HepG2 (cell line): ENCODE data around the gene ZBTB26. TPM values are rescaled to one million over a fixed set of nuclear protein-coding genes. Genes with fewer than 3 reads are reported as not detected.

ENCODE experiments used
- AHR ChIP-seq: IDR thresholded peaks from 2 replicates; pipeline ENCODE4 v1.6.1; 2018; ENCODE audit warnings: missing genetic modification reagents, missing compliant biosample characterization
- BCL3 ChIP-seq: sonication (generic); formaldehyde crosslinking; IDR thresholded peaks from 2 replicates; pipeline ENCODE4 v1.5.1; 2020; ENCODE audit warnings: mild to moderate bottlenecking, missing genetic modification reagents, moderate library complexity
- BCLAF1 ChIP-seq: fragments of 450-650 bp; IDR thresholded peaks from 2 replicates; pipeline ENCODE4 v1.6.1; 2017; ENCODE audit warnings: mild to moderate bottlenecking
- FOXK1 ChIP-seq: sonication (generic); formaldehyde crosslinking; IDR thresholded peaks from 2 replicates; pipeline ENCODE4 v1.4.0; 2020; ENCODE audit warnings: low read depth, missing genetic modification reagents, borderline replicate concordance
- FOXM1 ChIP-seq: sonication (generic); formaldehyde crosslinking; IDR thresholded peaks from 2 replicates; pipeline ENCODE4 v1.5.0; 2020; ENCODE audit warnings: missing genetic modification reagents
- GATAD1 ChIP-seq: IDR thresholded peaks from 2 replicates; pipeline ENCODE4 v1.6.1; 2016; ENCODE audit warnings: missing genetic modification reagents, missing compliant biosample characterization
- HOXA9 ChIP-seq: sonication (generic); formaldehyde crosslinking; IDR thresholded peaks from 2 replicates; pipeline ENCODE4 v1.8.1; 2022; ENCODE audit warnings: missing genetic modification reagents, mild to moderate bottlenecking, moderate library complexity, borderline replicate concordance
- IRF1 ChIP-seq: sonication (generic); formaldehyde crosslinking; IDR thresholded peaks from 2 replicates; pipeline ENCODE4 v1.4.0; 2020; ENCODE audit warnings: low read depth, mild to moderate bottlenecking, missing genetic modification reagents
- KLF11 ChIP-seq: IDR thresholded peaks from 2 replicates; pipeline ENCODE4 v1.6.1; 2016; ENCODE audit warnings: missing compliant biosample characterization
- MBNL3 ChIP-seq: fragments of 250-450 bp; sonication (Bioruptor Pico); conservative IDR thresholded peaks from 2 replicates; pipeline ENCODE4 v1.8.0; 2022; ENCODE audit warnings: mild to moderate bottlenecking, inconsistent platforms
- MNT ChIP-seq: fragments of 450-650 bp; IDR thresholded peaks from 2 replicates; pipeline ENCODE4 v1.6.1; 2016
- TBP ChIP-seq: sonication (generic); formaldehyde crosslinking; IDR thresholded peaks from 2 replicates; pipeline ENCODE4 v1.5.0; 2020; ENCODE audit warnings: missing genetic modification reagents
- TSC22D2 ChIP-seq: sonication (generic); formaldehyde crosslinking; IDR thresholded peaks from 2 replicates; pipeline ENCODE4 v1.5.1; 2020; ENCODE audit warnings: missing genetic modification reagents, mild to moderate bottlenecking, borderline replicate concordance
- ZBTB33 ChIP-seq: sonication (generic); formaldehyde crosslinking; IDR thresholded peaks from 2 replicates; pipeline ENCODE4 v1.4.0; 2020; ENCODE audit warnings: missing genetic modification reagents
- ZNF451 ChIP-seq: sonication (generic); formaldehyde crosslinking; IDR thresholded peaks from 2 replicates; pipeline ENCODE4 v1.5.0; 2020; ENCODE audit warnings: mild to moderate bottlenecking, missing genetic modification reagents
- ZNF558 ChIP-seq: sonication (generic); formaldehyde crosslinking; IDR thresholded peaks from 2 replicates; pipeline ENCODE4 v1.9.0; 2022; ENCODE audit warnings: mild to moderate bottlenecking, missing genetic modification reagents, borderline replicate concordance
- ZNF597 ChIP-seq: sonication (generic); formaldehyde crosslinking; IDR thresholded peaks from 2 replicates; pipeline ENCODE4 v1.5.0; 2020; ENCODE audit warnings: missing genetic modification reagents
- ZNF616 ChIP-seq: sonication (generic); formaldehyde crosslinking; IDR thresholded peaks from 2 replicates; pipeline ENCODE4 v1.5.0; 2020; ENCODE audit warnings: low read depth, mild to moderate bottlenecking, missing genetic modification reagents
- ZNF703 ChIP-seq: sonication (generic); formaldehyde crosslinking; IDR thresholded peaks from 2 replicates; pipeline ENCODE4 v1.5.1; 2020; ENCODE audit warnings: missing genetic modification reagents, mild to moderate bottlenecking, moderate library complexity, borderline replicate concordance
- polyA plus RNA-seq, 8 experiments: library from polyadenylated mRNA; depleted of rRNA in 3 of 8; stranded (reverse) in 7 of 8; unstranded in 1 of 8; fragments of >200 nt; fragmentation: Illumina TruSeq in 4 of 8; extraction: Trizol in 4 of 8; gene quantifications; 2 replicates each; pipeline versions ENCODE4 v1.2.1 to v1.2.3, GENCODE V29; 2011 to 2016; ENCODE audit warnings: low read depth in 4 of 8, missing spikeins in 1 of 8, mixed read lengths in 1 of 8; ENCODE audit not compliant: insufficient read depth in 1 of 8
- total RNA-seq, 5 experiments: library from RNA; depleted of rRNA; stranded (reverse); fragments of >200 nt; fragmentation: Illumina TruSeq; extraction: Trizol; gene quantifications; 2 replicates each; pipeline ENCODE4 v1.2.3, GENCODE V29; 2016; ENCODE audit warnings: low read depth in 1 of 5

Gene ZBTB26
- total and polyA plus RNA-seq, 2 of the 13 experiments (the other 11 are each of a cell fraction or from before 2014, with no cell fraction given), result 4.5 to 8.6 TPM

- no peak for TF ChIP-seq BCLAF1
- TF ChIP-seq TBP (CRISPR knock-in tag), result no peak
- 0 out of 2 replicates have a peak, but pooled peaks have one; percentile 22 for TF ChIP-seq BCL3
- no peak for TF ChIP-seq ZNF558 (CRISPR knock-in tag)
- no peak for TF ChIP-seq KLF11 (CRISPR knock-in tag)
- peak; percentile 38; the same call in 1 of the 2 replicates for TF ChIP-seq ZBTB33 (CRISPR knock-in tag)
- no peak for TF ChIP-seq ZNF703 (CRISPR knock-in tag)
- 0 out of 2 replicates have a peak, but pooled peaks have one; percentile 54 for TF ChIP-seq AHR (CRISPR knock-in tag)
- TF ChIP-seq IRF1 (CRISPR knock-in tag), result no peak
- TF ChIP-seq HOXA9, result no peak
- no peak for TF ChIP-seq ZNF451 (CRISPR knock-in tag)
- TF ChIP-seq ZNF616, result no peak
- peak; percentile 93 for TF ChIP-seq GATAD1 (CRISPR knock-in tag)
- TF ChIP-seq FOXM1 (CRISPR knock-in tag), result 0 out of 2 replicates have a peak, but pooled peaks have one; percentile 72
- no peak for TF ChIP-seq TSC22D2 (CRISPR knock-in tag)
- TF ChIP-seq MNT, result no peak
- TF ChIP-seq ZNF597 (CRISPR knock-in tag), result 0 out of 2 replicates have a peak, but pooled peaks have one; percentile 44
- TF ChIP-seq MBNL3 (CRISPR knock-in tag), result no peak
- peak; percentile 91 for TF ChIP-seq FOXK1
Observed at GRCh38 chr9:122931226-122932121, at the start of gene ZBTB26 (continued).
